ES-I3 (cell line): ENCODE measurements around the gene UPK2.
A peak's percentile ranks its signal among the peaks of the same experiment; 100 is the strongest.
"Not testable (repeated sequence)": the region's sequence is repeated elsewhere in the genome, so short reads cannot be mapped to it uniquely, and the experiment has no call there.

Source experiments
- H3K36me3 ChIP-seq: 2 replicates; pipeline ENCODE4 v1.6.1; 2013; ENCODE audit warnings: mild to moderate bottlenecking, low read length, control low read depth, moderate library complexity; ENCODE audit not compliant: insufficient read depth
- H3K4me1 ChIP-seq: 2 replicates; pipeline ENCODE4 v1.6.1; 2013; ENCODE audit warnings: mild to moderate bottlenecking, control low read depth, low read length; ENCODE audit not compliant: insufficient read depth
- H3K9ac ChIP-seq: 2 replicates; pipeline ENCODE4 v1.6.1; 2013; ENCODE audit warnings: low read depth, mild to moderate bottlenecking, low read length, moderate library complexity
- H3K9me3 ChIP-seq: 2 replicates; pipeline ENCODE4 v1.6.1; 2013; ENCODE audit warnings: mild to moderate bottlenecking, low read length, moderate library complexity; ENCODE audit not compliant: control insufficient read depth, insufficient read depth

UPK2 gene

DNA sequence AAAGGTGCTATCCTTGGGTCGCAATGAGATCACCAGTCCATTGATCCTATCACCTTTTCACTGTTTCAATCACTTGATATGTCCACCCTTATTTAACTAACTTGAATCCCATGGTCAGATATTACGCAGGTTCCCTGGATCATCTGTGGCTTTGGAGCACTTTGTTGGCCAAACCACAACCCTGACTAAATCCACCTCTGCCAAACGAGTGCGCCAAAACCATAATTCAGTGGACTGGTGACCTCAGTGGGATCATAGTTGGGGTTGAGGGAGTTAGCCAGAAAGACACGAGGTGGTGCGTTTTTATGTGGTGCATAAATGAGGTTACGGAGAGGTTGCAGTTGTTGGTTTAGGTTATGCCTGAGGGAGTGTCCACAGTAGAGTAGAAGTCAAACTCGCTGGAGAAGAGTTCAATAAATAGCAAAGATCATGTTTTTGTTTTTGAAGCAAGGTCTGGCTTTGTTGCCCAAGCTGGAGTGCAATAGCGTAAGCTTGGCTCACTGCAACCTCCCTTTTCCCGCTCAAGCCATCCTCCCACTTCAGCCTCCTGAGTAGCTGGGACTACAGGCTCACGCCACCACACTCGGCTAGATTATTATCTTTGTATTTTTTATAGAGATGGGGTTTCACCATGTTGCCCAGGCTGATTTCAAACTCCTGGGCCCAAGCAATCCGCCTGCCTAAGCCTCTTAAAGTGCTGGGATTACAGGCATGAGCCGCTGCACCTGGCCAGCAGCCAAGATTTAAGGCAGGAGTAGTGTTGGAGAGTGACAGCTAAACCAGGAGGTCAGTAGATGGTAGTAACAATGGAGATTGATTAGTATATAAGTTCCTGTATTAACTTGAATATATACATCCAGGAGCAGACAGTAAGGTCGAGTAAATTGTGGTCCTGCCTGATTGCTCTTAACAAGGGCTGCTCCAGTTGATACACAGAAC is 19.9 kb downstream of the UPK2 start:
- H3K9me3 ChIP-seq = no peaks in the 10 kb centered on the region
- peaks cover 18% of the 10 kb centered on the region for H3K4me1 ChIP-seq
- no peaks in the 10 kb centered on the region for H3K36me3 ChIP-seq
- H3K9ac ChIP-seq = no peak overlapping the region

DNA sequence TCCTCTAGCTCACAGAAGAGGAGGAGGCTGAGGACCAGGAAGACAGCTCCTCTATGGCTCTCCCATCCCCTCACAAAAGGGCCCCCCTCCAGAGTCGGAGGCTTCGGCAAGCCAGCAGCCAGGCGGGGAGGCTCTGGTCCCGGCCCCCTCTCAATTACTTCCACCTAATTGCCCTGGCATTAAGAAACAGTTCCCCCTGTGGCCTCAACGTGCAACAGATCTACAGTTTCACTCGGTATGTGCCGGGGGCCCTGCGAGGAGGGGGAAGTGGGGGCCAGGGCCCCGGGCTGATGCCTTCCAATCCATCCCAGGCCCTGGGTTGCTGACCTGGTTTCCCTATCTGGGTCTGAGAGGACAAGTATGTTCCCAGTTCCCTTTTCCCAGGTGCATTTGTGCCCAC is 23.3 kb downstream of the UPK2 start:
- peaks cover 18% of the 10 kb centered on the region for H3K4me1 ChIP-seq
- H3K9ac ChIP-seq = no peak overlapping the region
- H3K9me3 ChIP-seq = no peaks in the 10 kb centered on the region
- H3K36me3 ChIP-seq = no peaks in the 10 kb centered on the region

GRCh38 chr11:118980191-118980881 is 24.2 kb downstream of the UPK2 start:
- Histone ChIP-seq H3K4me1 (peaks cover 18% of the 10 kb centered on the region), H3K9me3 (no peaks in the 10 kb centered on the region), H3K36me3 (no peaks in the 10 kb centered on the region), H3K9ac (peak overlapping the region; percentile 7; the same call in 1 of the 2 replicates)

GRCh38 chr11:118984337-118984736 is 28.2 kb downstream of the UPK2 start:
- H3K9ac ChIP-seq, H3K9me3 ChIP-seq, H3K36me3 ChIP-seq, H3K4me1 ChIP-seq: not testable (repeated sequence)

DNA sequence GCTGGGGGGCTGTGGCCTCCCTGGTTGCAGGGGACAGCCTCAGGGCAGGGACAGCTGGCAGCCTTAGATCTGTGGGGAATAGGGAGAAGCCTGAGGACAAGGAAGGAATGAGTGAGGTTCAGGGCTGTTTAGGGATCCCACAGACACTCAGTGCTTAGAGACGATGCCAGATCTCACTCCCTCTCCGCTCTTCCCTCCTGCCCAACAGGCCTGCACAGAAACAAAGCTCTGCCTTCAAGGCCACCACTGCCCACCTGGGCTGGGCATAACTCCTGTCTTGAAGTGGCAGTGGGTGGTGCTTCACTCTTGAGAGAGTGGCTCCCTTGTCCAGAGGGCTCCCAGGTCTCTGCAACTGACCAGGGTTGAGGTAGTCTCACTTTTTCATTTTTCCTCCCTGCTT is 28.7 kb downstream of the UPK2 start:
- Histone ChIP-seq H3K9me3 (no peaks in the 10 kb centered on the region), H3K4me1 (peaks cover 5% of the 10 kb centered on the region), H3K9ac (no peak overlapping the region), H3K36me3 (no peaks in the 10 kb centered on the region)

DNA sequence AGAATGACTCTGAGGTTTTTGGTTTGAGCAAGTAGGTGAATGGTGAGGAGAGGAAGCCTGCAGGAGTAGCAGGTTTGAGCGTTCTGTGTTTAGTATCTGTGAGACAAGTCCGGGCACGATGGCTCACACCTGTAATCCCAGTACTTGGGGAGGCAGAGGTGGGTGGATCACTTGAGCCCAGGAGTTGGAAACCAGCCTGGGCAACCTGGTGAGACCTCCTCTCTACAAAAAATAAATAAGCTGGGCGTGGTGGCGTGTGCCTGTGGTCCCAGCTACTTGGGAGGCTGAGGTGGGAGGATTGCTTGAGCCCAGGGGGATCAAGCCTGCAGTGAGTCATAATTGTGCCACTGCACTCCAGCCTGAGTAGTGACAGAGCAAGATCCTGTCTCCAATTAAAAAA is 32.2 kb downstream of the UPK2 start:
- H3K9me3 ChIP-seq = no peaks in the 10 kb centered on the region
- H3K4me1 ChIP-seq = no peaks in the 10 kb centered on the region; the same call in 1 of the 2 replicates
- no peak overlapping the region for H3K9ac ChIP-seq
- H3K36me3 ChIP-seq = no peaks in the 10 kb centered on the region

- H3K36me3 ChIP-seq, H3K9me3 ChIP-seq, H3K9ac ChIP-seq, H3K4me1 ChIP-seq: not testable (repeated sequence)
Observed at GRCh38 chr11:118991486-118992038, 35.5 kb downstream of the UPK2 start.

DNA sequence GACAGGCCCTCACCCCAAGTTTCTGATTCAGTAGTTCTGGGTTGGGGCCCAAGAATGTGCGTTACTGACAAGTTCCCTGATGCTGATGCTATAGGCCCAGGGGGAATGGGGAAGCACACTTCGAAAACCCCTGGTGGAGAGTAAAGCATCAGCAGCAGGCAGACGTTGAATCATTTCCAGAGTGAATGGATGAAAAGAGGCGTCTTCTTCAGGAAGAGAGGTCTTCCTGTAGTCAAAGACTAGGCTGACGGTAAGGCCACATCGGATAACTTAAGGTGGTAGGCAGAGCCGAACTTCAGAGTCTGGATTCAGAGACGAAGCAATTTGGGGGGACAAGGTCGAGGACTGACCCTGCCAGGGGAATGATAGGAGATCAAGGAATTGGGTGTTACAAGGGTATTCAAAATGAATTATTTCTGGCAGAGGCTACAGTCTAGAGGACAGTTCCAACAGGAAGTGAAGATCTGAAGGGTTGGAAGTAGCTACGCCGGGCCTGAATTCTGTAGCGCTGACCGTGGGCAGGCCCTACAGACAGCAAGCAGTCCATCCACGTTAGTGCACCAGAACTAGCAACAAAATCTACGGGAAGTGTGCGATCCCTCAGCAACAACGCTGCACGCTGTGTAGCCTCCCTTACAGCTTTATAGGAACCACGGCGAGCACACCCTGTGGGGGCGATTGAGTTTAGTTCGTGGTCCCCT is 41.0 kb downstream of the UPK2 start:
- no peaks in the 10 kb centered on the region for H3K9me3 ChIP-seq
- peaks cover 15% of the 10 kb centered on the region for H3K36me3 ChIP-seq
- H3K9ac ChIP-seq = peak overlapping the region; percentile 88

GRCh38 chr11:118997627-118998387 is 41.7 kb downstream of the UPK2 start, which contains the start of gene CENATAC:
TSS of gene CENATAC (plus strand) at chr11:118998138. CDS start at chr11:118998198, 60 bp downstream.
- Histone ChIP-seq H3K9ac (peak within 1 kb of the TSS; percentile 88), H3K4me1 (peaks cover 10% of the 10 kb centered on the region; the same call in 1 of the 2 replicates), H3K36me3 (peaks cover 15% of the 10 kb centered on the region), H3K9me3 (no peaks in the 10 kb centered on the region)

More for the DNA sequence above, 41.0 kb downstream of the UPK2 start:
- peaks cover 10% of the 10 kb centered on the region; the same call in 1 of the 2 replicates for H3K4me1 ChIP-seq

DNA sequence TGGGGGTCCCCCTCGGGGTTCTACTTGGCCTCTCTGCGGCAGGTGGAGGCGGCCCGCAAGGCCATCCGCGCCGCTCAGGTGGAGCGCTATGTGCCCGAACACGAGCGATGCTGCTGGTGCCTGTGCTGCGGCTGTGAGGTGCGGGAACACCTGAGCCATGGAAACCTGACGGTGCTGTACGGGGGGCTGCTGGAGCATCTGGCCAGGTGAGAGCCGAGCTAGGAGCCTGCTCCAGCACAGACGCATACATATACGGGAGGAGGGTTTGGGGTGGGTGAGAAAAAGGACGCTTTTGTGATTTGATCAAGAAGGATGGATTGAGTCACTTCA is 42.3 kb downstream of the UPK2 start:
- Histone ChIP-seq H3K4me1 (peaks cover 10% of the 10 kb centered on the region; the same call in 1 of the 2 replicates), H3K36me3 (peaks cover 19% of the 10 kb centered on the region), H3K9me3 (no peaks in the 10 kb centered on the region), H3K9ac (peak overlapping the region; percentile 88)

GRCh38 chr11:118998822-118999221 is 42.7 kb downstream of the UPK2 start:
- H3K9ac ChIP-seq = peak overlapping the region; percentile 88
- peaks cover 19% of the 10 kb centered on the region for H3K36me3 ChIP-seq
- peaks cover 10% of the 10 kb centered on the region; the same call in 1 of the 2 replicates for H3K4me1 ChIP-seq
- H3K9me3 ChIP-seq = no peaks in the 10 kb centered on the region

DNA sequence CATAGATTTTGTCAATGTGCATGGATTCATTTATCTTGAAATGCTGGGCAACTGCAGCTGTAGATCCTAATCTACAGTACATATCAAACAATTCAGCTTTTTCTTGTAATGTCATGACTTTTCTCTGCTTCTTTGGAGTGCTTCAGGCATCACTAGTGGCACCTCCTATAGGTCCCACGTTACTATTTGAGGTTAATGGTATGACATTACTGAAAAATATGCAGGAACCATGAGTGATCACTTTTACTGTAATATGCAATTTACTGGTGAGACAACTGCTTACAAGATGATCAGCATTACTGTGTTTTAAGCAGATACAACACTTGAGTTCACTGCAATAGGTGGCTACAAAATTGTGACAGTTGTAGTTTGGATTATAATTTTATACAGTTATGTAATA is 44.8 kb downstream of the UPK2 start:
- peaks cover 23% of the 10 kb centered on the region for H3K36me3 ChIP-seq
- H3K9ac ChIP-seq = no peak overlapping the region
- H3K4me1 ChIP-seq = peaks cover 10% of the 10 kb centered on the region; the same call in 1 of the 2 replicates
- H3K9me3 ChIP-seq = no peaks in the 10 kb centered on the region

DNA sequence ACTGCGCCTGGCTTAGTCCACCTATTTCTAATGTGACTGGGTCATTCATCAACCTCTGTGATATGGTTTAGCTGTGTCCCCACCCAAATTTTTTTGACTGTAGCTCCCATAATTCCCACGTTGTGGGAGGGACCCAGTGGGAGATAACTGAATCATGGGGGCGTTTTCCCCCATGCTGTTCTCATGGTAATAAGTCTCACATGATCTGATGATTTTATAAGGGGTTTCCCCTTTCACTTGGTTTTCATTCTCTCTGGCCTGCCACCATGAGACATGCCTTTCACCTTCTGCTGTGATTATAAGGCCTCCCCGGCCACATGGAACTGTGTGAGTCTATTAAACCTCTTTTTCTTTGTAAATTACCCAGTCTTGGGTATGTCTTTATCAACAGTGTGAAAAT is 50.6 kb downstream of the UPK2 start:
- H3K36me3 ChIP-seq = peaks cover 19% of the 10 kb centered on the region
- no peaks in the 10 kb centered on the region for H3K4me1 ChIP-seq
- H3K9me3 ChIP-seq = no peaks in the 10 kb centered on the region
- H3K9ac ChIP-seq = no peak overlapping the region
